Esophagus muscularis mucosa (tissue), 4 donors: ENCODE results near the gene LDLRAD2. TPM values are rescaled to one million over a fixed set of nuclear protein-coding genes. Genes with fewer than 3 reads are reported as not detected.

Source experiments
- DNase-seq: peaks from one replicate; pipeline ENCODE4 v3.0.0-alpha.2; 2017; ENCODE audit errors: extremely low spot score
- H3K27ac ChIP-seq, 4 donors: fragments of 200-600 bp; sonication (generic); replicated peaks in 1 of 4; 1 replicate in 3 of 4; 2 replicates in 1 of 4; pipeline ENCODE4 v1.5.1; 2016 to 2019; ENCODE audit warnings: mild to moderate bottlenecking in 1 of 4
- H3K27me3 ChIP-seq, 4 donors: fragments of 200-600 bp; sonication (generic); one replicate each; pipeline versions ENCODE4 v1.5.1 to v1.6.0; 2016 to 2019
- H3K36me3 ChIP-seq, 4 donors: fragments of 200-600 bp; sonication (generic); one replicate each; pipeline ENCODE4 v1.5.1; 2016 to 2019
- H3K4me1 ChIP-seq, 4 donors: fragments of 200-600 bp; sonication (generic); one replicate each; pipeline ENCODE4 v1.5.1; 2016 to 2019
- H3K4me3 ChIP-seq, 4 donors: fragments of 200-600 bp; sonication (generic); 1 replicate in 2 of 4; 2 replicates in 2 of 4; pipeline ENCODE4 v1.5.1; 2016 to 2019; ENCODE audit warnings: mild to moderate bottlenecking in 4 of 4, moderate library complexity in 1 of 4
- H3K9me3 ChIP-seq, 4 donors: fragments of 200-600 bp; sonication (generic); 1 replicate in 3 of 4; 2 replicates in 1 of 4; pipeline ENCODE4 v1.5.1; 2016 to 2019
- EP300 ChIP-seq: sonication (generic); formaldehyde crosslinking; IDR thresholded peaks from one replicate; pipeline ENCODE4 v1.6.1; 2017; ENCODE audit warnings: antibody characterized with exemption
- POLR2A ChIP-seq: fragments of 450-650 bp; IDR thresholded peaks from one replicate; pipeline ENCODE4 v1.6.1; 2017; ENCODE audit warnings: antibody characterized with exemption, moderate library complexity, mild to moderate bottlenecking, low read depth
- POLR2AphosphoS5 ChIP-seq, 2 donors: sonication (generic); formaldehyde crosslinking; IDR thresholded peaks; one replicate each; pipeline ENCODE4 v1.6.1; 2017; ENCODE audit warnings: antibody characterized with exemption in 2 of 2
- WGBS: methylation state at CpG from one replicate; pipeline ENCODE4 v1.1.5; 2018; 5-methylcytosine and 5-hydroxymethylcytosine counted together
- intact Hi-C: fragments of 100-400 bp; cut with DNase I; formaldehyde crosslinking; loops from one replicate; pipeline ENCODE4 v1.15.1; 2023
- total RNA-seq, 4 donors: library from RNA; depleted of rRNA; stranded (reverse); fragments of >200 nt; gene quantifications; one replicate each; pipeline versions ENCODE4 v1.1.0 to v1.2.1, GENCODE V29; 2016
- TF ChIP-seq, protein P1 (sequence below), 3 experiments: fragments of 200-600 bp in 2 of 3; fragments of 450-650 bp in 1 of 3; sonication (generic) in 2 of 3; IDR thresholded peaks; one replicate each; pipeline ENCODE4 v1.5.1; 2017 to 2019; ENCODE audit warnings: antibody characterized with exemption in 3 of 3, mild to moderate bottlenecking in 2 of 3, moderate library complexity in 1 of 3

Gene LDLRAD2
- total RNA-seq, 4 donors from 2014 or later, result not detected

DNA sequence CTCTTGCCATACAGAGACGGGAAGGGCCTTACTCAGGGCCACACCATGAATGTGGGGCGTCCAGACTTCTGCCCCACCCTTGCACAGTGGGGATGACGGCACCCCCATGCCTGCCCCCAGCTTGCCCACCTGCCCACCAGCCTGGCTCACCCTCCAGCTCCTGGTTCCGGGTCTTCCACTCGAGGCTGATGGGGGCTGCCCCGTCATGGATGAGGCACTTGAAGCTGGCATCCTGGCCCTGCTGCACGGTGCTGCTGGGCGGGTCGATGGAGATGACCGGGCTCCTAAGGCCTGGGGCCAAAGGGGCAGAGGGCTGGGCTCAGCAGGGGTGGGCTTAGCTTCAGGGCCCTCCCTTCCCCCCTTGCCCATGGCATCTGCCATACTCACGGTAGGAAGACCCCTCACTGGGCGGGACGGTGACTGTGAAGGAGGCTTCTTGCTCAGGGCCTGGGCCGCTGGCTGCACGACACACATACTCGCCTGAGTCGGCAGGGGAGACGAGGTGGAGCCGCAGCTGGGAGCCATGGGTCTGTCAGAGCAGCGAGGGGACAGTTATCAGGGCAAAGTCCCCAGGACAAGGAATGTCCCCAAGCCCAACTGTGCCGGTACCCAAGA is 29.9 kb downstream of the LDLRAD2 start:
- no peak for TF ChIP-seq EP300
- no peak for TF ChIP-seq POLR2A
- TF ChIP-seq, protein P1, sequence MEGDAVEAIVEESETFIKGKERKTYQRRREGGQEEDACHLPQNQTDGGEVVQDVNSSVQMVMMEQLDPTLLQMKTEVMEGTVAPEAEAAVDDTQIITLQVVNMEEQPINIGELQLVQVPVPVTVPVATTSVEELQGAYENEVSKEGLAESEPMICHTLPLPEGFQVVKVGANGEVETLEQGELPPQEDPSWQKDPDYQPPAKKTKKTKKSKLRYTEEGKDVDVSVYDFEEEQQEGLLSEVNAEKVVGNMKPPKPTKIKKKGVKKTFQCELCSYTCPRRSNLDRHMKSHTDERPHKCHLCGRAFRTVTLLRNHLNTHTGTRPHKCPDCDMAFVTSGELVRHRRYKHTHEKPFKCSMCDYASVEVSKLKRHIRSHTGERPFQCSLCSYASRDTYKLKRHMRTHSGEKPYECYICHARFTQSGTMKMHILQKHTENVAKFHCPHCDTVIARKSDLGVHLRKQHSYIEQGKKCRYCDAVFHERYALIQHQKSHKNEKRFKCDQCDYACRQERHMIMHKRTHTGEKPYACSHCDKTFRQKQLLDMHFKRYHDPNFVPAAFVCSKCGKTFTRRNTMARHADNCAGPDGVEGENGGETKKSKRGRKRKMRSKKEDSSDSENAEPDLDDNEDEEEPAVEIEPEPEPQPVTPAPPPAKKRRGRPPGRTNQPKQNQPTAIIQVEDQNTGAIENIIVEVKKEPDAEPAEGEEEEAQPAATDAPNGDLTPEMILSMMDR (IDR thresholded peaks at IDR 0.05), result no peak
- TF ChIP-seq POLR2AphosphoS5 (IDR thresholded peaks at IDR 0.05), result no peak
- DNase-seq, result no peak
- Histone ChIP-seq H3K4me3 (no peak overlapping the region), H3K27ac (no peak overlapping the region), H3K36me3 (peaks cover 96 to 100% (median 100%) of the 10 kb centered on the region in 4 donors), H3K4me1 (no peaks in the 10 kb centered on the region), H3K9me3 (no peaks in the 10 kb centered on the region), H3K27me3 (no peaks in the 10 kb centered on the region)
- intact Hi-C loops, result no loop called here
- 92% methylated on average over 15 of the region's 21 CpGs for WGBS

DNA sequence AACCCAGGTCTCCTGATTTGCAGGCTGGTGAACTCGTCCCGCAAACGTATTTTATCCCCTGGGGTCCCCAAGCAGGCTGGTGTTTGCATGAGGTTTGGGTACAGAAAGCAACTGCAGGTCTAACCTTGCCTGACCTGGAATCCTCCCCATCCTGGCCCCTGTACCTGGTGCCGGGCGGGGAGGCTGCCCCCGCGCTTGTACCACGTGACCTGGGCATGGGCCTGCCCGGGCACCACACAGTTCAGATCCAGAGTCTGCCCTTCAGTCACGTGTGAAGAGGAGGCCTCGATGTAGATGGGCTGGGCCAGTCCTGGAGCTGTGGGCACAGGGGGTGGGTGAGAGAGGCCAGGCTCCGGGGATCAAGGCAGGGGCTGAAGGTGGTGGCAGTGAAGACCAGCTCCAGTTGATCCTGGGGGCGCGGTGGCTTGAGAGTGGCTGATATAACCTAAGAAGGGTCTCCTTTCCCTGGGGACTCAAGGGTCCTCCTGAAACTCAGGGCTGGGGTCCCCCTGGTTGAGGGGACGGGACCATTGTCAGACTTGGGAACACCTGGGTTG is 30.6 kb downstream of the LDLRAD2 start:
- WGBS, result 90% methylated on average over 6 of the region's 15 CpGs
- H3K4me1 ChIP-seq, result no peaks in the 10 kb centered on the region
- H3K36me3 ChIP-seq, result peaks cover 96 to 100% (median 100%) of the 10 kb centered on the region in 4 donors

DNA sequence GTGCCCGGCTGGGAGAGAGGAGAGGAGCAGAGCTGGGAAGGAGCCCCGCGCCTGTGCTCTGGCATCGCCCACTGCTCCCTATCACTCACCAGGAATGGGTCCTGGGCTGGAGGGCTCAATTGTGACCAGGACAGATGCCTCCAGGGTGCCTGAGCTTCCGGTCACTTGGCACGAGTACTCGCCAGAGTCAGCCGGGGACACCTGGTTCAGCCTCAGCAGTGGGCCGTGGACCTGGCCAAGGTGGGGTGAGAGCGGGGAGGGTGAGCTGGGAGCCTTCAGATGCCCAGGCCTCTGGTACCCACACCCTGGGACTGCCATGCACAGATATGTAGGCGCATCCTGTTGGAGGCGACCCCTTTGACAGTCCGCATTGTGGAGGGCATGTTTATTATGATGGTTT is 31.1 kb downstream of the LDLRAD2 start:
- peaks cover 96 to 100% (median 100%) of the 10 kb centered on the region in 4 donors for H3K36me3 ChIP-seq
- H3K4me3 ChIP-seq, result no peak overlapping the region
- H3K4me1 ChIP-seq, result no peaks in the 10 kb centered on the region
- peak overlapping the region in 1 of 4 donors; percentile 14 for H3K27ac ChIP-seq
- DNase-seq, result no peak
- H3K27me3 ChIP-seq, result no peaks in the 10 kb centered on the region
- no peaks in the 10 kb centered on the region for H3K9me3 ChIP-seq
- intact Hi-C loops, result no loop called here
- TF ChIP-seq EP300 (no peak), POLR2A (no peak), POLR2AphosphoS5 (IDR thresholded peaks at IDR 0.05) (no peak)
- TF ChIP-seq, protein P1 (IDR thresholded peaks at IDR 0.05), result no peak
- WGBS, result 79% methylated on average over 9 of the region's 13 CpGs

More for the DNA sequence above, 30.6 kb downstream of the LDLRAD2 start:
- TF ChIP-seq POLR2AphosphoS5 (IDR thresholded peaks at IDR 0.05) (peak in 1 of 2 donors; percentile 11), EP300 (no peak), POLR2A (no peak)
- TF ChIP-seq, protein P1 (IDR thresholded peaks at IDR 0.05), result no peak
- intact Hi-C loops, result no loop called here
- no peaks in the 10 kb centered on the region for H3K9me3 ChIP-seq
- no peaks in the 10 kb centered on the region for H3K27me3 ChIP-seq
- H3K4me3 ChIP-seq, result no peak overlapping the region
- no peak for DNase-seq
- H3K27ac ChIP-seq, result peak overlapping the region in 1 of 4 donors; percentile 14

DNA sequence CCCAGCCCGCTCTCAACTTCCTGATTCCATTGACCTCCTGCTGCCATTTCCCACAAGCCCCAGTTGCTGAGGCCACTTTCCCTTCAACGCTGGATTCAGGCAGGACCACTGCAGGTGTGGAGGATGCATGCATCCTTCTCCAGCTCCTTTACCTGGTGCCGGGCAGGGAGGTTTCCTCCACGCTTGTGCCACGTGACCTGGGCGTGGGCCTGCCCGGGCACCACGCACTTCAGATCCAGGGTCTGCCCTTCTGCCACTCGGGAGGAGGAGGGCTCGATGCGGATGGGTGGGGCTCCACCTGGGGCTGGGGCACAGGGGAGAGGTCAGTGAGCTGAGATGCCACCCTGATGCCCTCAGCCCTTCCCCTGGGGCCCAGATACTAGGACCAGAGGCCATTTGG is 31.9 kb downstream of the LDLRAD2 start:
- no peaks in the 10 kb centered on the region for H3K4me1 ChIP-seq
- 85% methylated on average over 11 of the region's 11 CpGs for WGBS
- H3K4me3 ChIP-seq, result no peak overlapping the region
- DNase-seq, result no peak
- H3K9me3 ChIP-seq, result no peaks in the 10 kb centered on the region
- TF ChIP-seq, protein P1 (IDR thresholded peaks at IDR 0.05), result no peak
- TF ChIP-seq POLR2A (no peak), EP300 (no peak), POLR2AphosphoS5 (IDR thresholded peaks at IDR 0.05) (no peak)
- H3K27me3 ChIP-seq, result no peaks in the 10 kb centered on the region
- H3K36me3 ChIP-seq, result peaks cover 96 to 100% (median 100%) of the 10 kb centered on the region in 4 donors
- intact Hi-C loops, result no loop called here
- peak overlapping the region in 1 of 4 donors; percentile 26 for H3K27ac ChIP-seq
